Keratinocyte (primary cell): Measurements from ENCODE around the gene AJAP1. TPM values are rescaled to one million over a fixed set of nuclear protein-coding genes. Genes with fewer than 3 reads are reported as not detected.

Experiments used
- DNase-seq: peaks from one replicate; pipeline ENCODE4 v3.0.0-alpha.2; 2011; ENCODE audit warnings: low read depth, missing footprints, low spot score
- FAIRE-seq: peaks from 2 replicates; lab custom pipeline; 2011; peaks lifted over from hg19 to GRCh38; lab: Jason Lieb, UNC
- H2AFZ ChIP-seq: 2 replicates; pipeline ENCODE4 v1.6.0; 2012; ENCODE audit warnings: low read length, control low read depth, inconsistent platforms; ENCODE audit not compliant: control insufficient read depth
- H3K27ac ChIP-seq: 2 replicates; pipeline ENCODE4 v1.5.1; 2011; ENCODE audit warnings: low read length; ENCODE audit not compliant: control insufficient read depth, insufficient read depth
- H3K27me3 ChIP-seq: 3 replicates; pipeline ENCODE4 v1.6.0; 2011; ENCODE audit warnings: low read length; ENCODE audit not compliant: control insufficient read depth, insufficient read depth; ENCODE audit errors: extremely low read depth
- H3K36me3 ChIP-seq, 2 experiments: 2 replicates in 1 of 2; 3 replicates in 1 of 2; pipeline ENCODE4 v1.5.1; 2011; ENCODE audit warnings: low read length in 2 of 2, mild to moderate bottlenecking in 1 of 2; ENCODE audit not compliant: control insufficient read depth in 2 of 2, insufficient read depth in 2 of 2; ENCODE audit errors: extremely low read depth in 1 of 2
- H3K4me1 ChIP-seq: 3 replicates; pipeline ENCODE4 v1.5.1; 2011; ENCODE audit warnings: low read length; ENCODE audit not compliant: control insufficient read depth, insufficient read depth; ENCODE audit errors: extremely low read depth
- H3K4me2 ChIP-seq: 3 replicates; pipeline ENCODE4 v1.6.0; 2011; ENCODE audit warnings: low read depth, low read length; ENCODE audit not compliant: control insufficient read depth, insufficient read depth; ENCODE audit errors: extremely low read depth
- H3K4me3 ChIP-seq, 3 experiments: fragments of 200-600 bp in 1 of 3; sonication (generic) in 1 of 3; 2 replicates in 2 of 3; 3 replicates in 1 of 3; pipeline ENCODE4 v1.5.1; 2011 to 2016; ENCODE audit warnings: low read length in 3 of 3, mild to moderate bottlenecking in 3 of 3, control low read depth in 2 of 3, inconsistent platforms in 1 of 3, low read depth in 1 of 3, mixed read lengths in 1 of 3, mixed run types in 1 of 3, moderate library complexity in 1 of 3; ENCODE audit not compliant: control insufficient read depth in 2 of 3, insufficient read depth in 2 of 3; ENCODE audit errors: extremely low read depth in 1 of 3
- H3K79me2 ChIP-seq: 2 replicates; pipeline ENCODE4 v1.6.0; 2012; ENCODE audit warnings: low read length; ENCODE audit not compliant: control insufficient read depth, insufficient read depth
- H3K9ac ChIP-seq: 3 replicates; pipeline ENCODE4 v1.6.0; 2011; ENCODE audit warnings: low read length; ENCODE audit not compliant: control insufficient read depth, insufficient read depth; ENCODE audit errors: extremely low read depth
- H3K9me1 ChIP-seq: 3 replicates; pipeline ENCODE4 v1.6.0; 2011; ENCODE audit warnings: low read length; ENCODE audit not compliant: control insufficient read depth, insufficient read depth; ENCODE audit errors: extremely low read depth
- H3K9me3 ChIP-seq: 2 replicates; pipeline ENCODE4 v1.5.1; 2012; ENCODE audit warnings: low read depth, low read length; ENCODE audit not compliant: control insufficient read depth
- H4K20me1 ChIP-seq: 3 replicates; pipeline ENCODE4 v1.6.0; 2011; ENCODE audit warnings: low read length; ENCODE audit not compliant: control insufficient read depth, insufficient read depth; ENCODE audit errors: extremely low read depth
- CTCF ChIP-seq, 3 experiments: IDR thresholded peaks in 1 of 3; conservative IDR thresholded peaks in 1 of 3; optimal IDR thresholded peaks in 1 of 3; 2 replicates in 2 of 3; 3 replicates in 1 of 3; pipeline versions ENCODE3 to v1.5.1; 2011; ENCODE audit warnings: low read length in 3 of 3, mild to moderate bottlenecking in 3 of 3, moderate library complexity in 2 of 3, control low read depth in 1 of 3, inconsistent platforms in 1 of 3; ENCODE audit not compliant: insufficient read depth in 2 of 3; ENCODE audit errors: extremely low read depth in 1 of 3
- EZH2 ChIP-seq: IDR thresholded peaks from one replicate; pipeline ENCODE4 v1.6.1; 2012; ENCODE audit warnings: inconsistent platforms, mild to moderate bottlenecking, low read length, moderate library complexity
- dilution Hi-C: fragments of 300-500 bp; cut with MboI; formaldehyde crosslinking; loops from one replicate; pipeline ENCODE4 v1.7.0; 2020; ENCODE audit warnings: low sequenced_read_pairs; ENCODE audit not compliant: extremely low pct_ligation_motif_present
- polyA plus RNA-seq, 5 experiments: library from polyadenylated mRNA; depleted of rRNA in 3 of 5; stranded (reverse) in 3 of 5; stranded (forward) in 1 of 5; unstranded in 1 of 5; fragments of >200 nt; gene quantifications; 1 replicate in 1 of 5; 2 replicates in 3 of 5; 3 replicates in 1 of 5; pipeline versions ENCODE4 v1.2.1 to v1.2.3, GENCODE V29; 2011 to 2012; ENCODE audit warnings: missing spikeins in 2 of 5, low read depth in 1 of 5, low replicate concordance in 1 of 5

Gene AJAP1
- polyA plus RNA-seq, 1 donor (not counting 4 experiments of a cell fraction or from before 2014, with no cell fraction given), result 2.2 TPM

GRCh38 chr1:4762146-4762545, 107.7 kb downstream of the AJAP1 start:
- Histone ChIP-seq H3K4me1 (no peaks in the 10 kb centered on the region), H3K9me1 (no peaks in the 10 kb centered on the region), H3K27ac (no peak overlapping the region), H3K9ac (no peak overlapping the region), H3K4me2 (no peak overlapping the region), H3K4me3 (no peak overlapping the region), H3K36me3 (no peaks in the 10 kb centered on the region), H3K9me3 (no peaks in the 10 kb centered on the region), H3K79me2 (no peaks in the 10 kb centered on the region), H3K27me3 (no peaks in the 10 kb centered on the region), H4K20me1 (no peaks in the 10 kb centered on the region), H2AFZ (no peak overlapping the region)
- dilution Hi-C loops, result no loop called here
- FAIRE-seq (no peak), DNase-seq (no peak)
- TF ChIP-seq CTCF (optimal IDR thresholded peaks at IDR 0.05 in 1 of 3, IDR thresholded peaks at IDR 0.05 in 1 of 3, conservative IDR thresholded peaks at IDR 0.05 in 1 of 3; ENCODE audit: extremely low read depth in 1 of 3, insufficient read depth in 2 of 3, low read length in 3 of 3), result no peak
- TF ChIP-seq EZH2, result no peak

- no peak overlapping the region for H3K9ac ChIP-seq
- FAIRE-seq (peak; percentile 20), DNase-seq (no peak)
- no peak overlapping the region for H3K4me3 ChIP-seq
- H3K27ac ChIP-seq, result no peak overlapping the region
- no peaks in the 10 kb centered on the region for H3K27me3 ChIP-seq
- H2AFZ ChIP-seq, result no peak overlapping the region
- peaks cover 0 to 4% of the 10 kb centered on the region in 2 experiments for H3K36me3 ChIP-seq
- H3K4me1 ChIP-seq, result no peaks in the 10 kb centered on the region
- no peaks in the 10 kb centered on the region for H3K9me1 ChIP-seq
- no peaks in the 10 kb centered on the region for H4K20me1 ChIP-seq
- no peaks in the 10 kb centered on the region for H3K79me2 ChIP-seq
- H3K4me2 ChIP-seq, result no peak overlapping the region
- H3K9me3 ChIP-seq, result no peaks in the 10 kb centered on the region
- dilution Hi-C loops, result no loop called here
- no peak for TF ChIP-seq EZH2
- TF ChIP-seq CTCF (optimal IDR thresholded peaks at IDR 0.05 in 1 of 3, IDR thresholded peaks at IDR 0.05 in 1 of 3, conservative IDR thresholded peaks at IDR 0.05 in 1 of 3; ENCODE audit: extremely low read depth in 1 of 3, insufficient read depth in 2 of 3, low read length in 3 of 3), result no peak
Measured at GRCh38 chr1:4767308-4767707, 112.9 kb downstream of the AJAP1 start.
